CD14-positive monocyte (primary cell): ENCODE measurements around the gene KCTD14. TPM values are rescaled to one million over a fixed set of nuclear protein-coding genes. Genes with fewer than 3 reads are reported as not detected.
"Not testable (repeated sequence)": the region's sequence is repeated elsewhere in the genome, so short reads cannot be mapped to it uniquely, and the experiment has no call there.

Source experiments
- DNase-seq, 3 donors: peaks; one replicate each; pipeline ENCODE4 v3.0.0-alpha.2; 2011 to 2022
- H2AFZ ChIP-seq: 2 replicates; pipeline ENCODE4 v1.6.0; 2012; ENCODE audit warnings: mild to moderate bottlenecking, low read depth, low read length, inconsistent platforms; ENCODE audit not compliant: insufficient read depth, poor library complexity, severe bottlenecking
- H3K27ac ChIP-seq, 2 donors: 1 replicate in 1 of 2; 2 replicates in 1 of 2; pipeline ENCODE4 v1.5.1; 2012 to 2013; ENCODE audit warnings: low read length in 2 of 2, control low read depth in 1 of 2, inconsistent platforms in 1 of 2, low read depth in 1 of 2, mild to moderate bottlenecking in 1 of 2
- H3K27me3 ChIP-seq, 2 donors: one replicate each; pipeline versions ENCODE4 v1.6.0 to v1.6.1; 2011 to 2013; ENCODE audit warnings: low read length in 2 of 2; ENCODE audit not compliant: control insufficient read depth in 2 of 2, insufficient read depth in 2 of 2
- H3K36me3 ChIP-seq, 2 donors: replicated peaks in 1 of 2; 1 replicate in 1 of 2; 2 replicates in 1 of 2; pipeline versions ENCODE4 v1.5.1 to v1.6.1; 2012 to 2013; ENCODE audit warnings: low read length in 2 of 2, control low read depth in 1 of 2, inconsistent platforms in 1 of 2, mild to moderate bottlenecking in 1 of 2; ENCODE audit not compliant: insufficient read depth in 2 of 2, control insufficient read depth in 1 of 2
- H3K4me1 ChIP-seq, 2 donors: 1 replicate in 1 of 2; 2 replicates in 1 of 2; pipeline versions ENCODE4 v1.5.1 to v1.6.1; 2012 to 2013; ENCODE audit warnings: low read length in 2 of 2, control low read depth in 1 of 2, inconsistent platforms in 1 of 2, mild to moderate bottlenecking in 1 of 2, moderate library complexity in 1 of 2; ENCODE audit not compliant: insufficient read depth in 2 of 2, control insufficient read depth in 1 of 2
- H3K4me2 ChIP-seq: replicated peaks from 2 replicates; pipeline ENCODE3; 2012; ENCODE audit warnings: low read length, moderate library complexity, mild to moderate bottlenecking; ENCODE audit not compliant: poor library complexity, severe bottlenecking; ENCODE audit errors: extremely low read depth
- H3K4me3 ChIP-seq, 3 experiments: fragments of 200-600 bp in 1 of 3; sonication (generic) in 1 of 3; replicated peaks in 1 of 3; 1 replicate in 2 of 3; 2 replicates in 1 of 3; pipeline ENCODE4 v1.5.1; 2011 to 2013; ENCODE audit warnings: low read length in 3 of 3, mild to moderate bottlenecking in 3 of 3, control low read depth in 2 of 3, low read depth in 2 of 3, inconsistent platforms in 1 of 3, moderate library complexity in 1 of 3
- H3K79me2 ChIP-seq: 2 replicates; pipeline ENCODE4 v1.6.0; 2012; ENCODE audit warnings: mild to moderate bottlenecking, control low read depth, inconsistent platforms, low read length, moderate library complexity; ENCODE audit not compliant: insufficient read depth
- H3K9ac ChIP-seq: 2 replicates; pipeline ENCODE4 v1.6.0; 2017; ENCODE audit warnings: low read length, mild to moderate bottlenecking; ENCODE audit not compliant: insufficient read depth, poor library complexity, severe bottlenecking
- H3K9me3 ChIP-seq, 2 donors: replicated peaks in 1 of 2; 1 replicate in 1 of 2; 2 replicates in 1 of 2; pipeline versions ENCODE4 v1.5.1 to v1.6.1; 2012 to 2013; ENCODE audit warnings: low read length in 2 of 2, control low read depth in 1 of 2; ENCODE audit not compliant: control insufficient read depth in 1 of 2, insufficient read depth in 1 of 2
- H4K20me1 ChIP-seq: 2 replicates; pipeline ENCODE4 v1.6.0; 2012; ENCODE audit warnings: mild to moderate bottlenecking, low read length, control low read depth, moderate library complexity; ENCODE audit not compliant: insufficient read depth
- H3K27ac Mint-ChIP-seq, 7 donors: one replicate each; pipeline ENCODE4 v1.8.0; 2020; ENCODE audit warnings: mild to moderate bottlenecking in 7 of 7, mixed read lengths in 7 of 7, moderate library complexity in 6 of 7, inconsistent platforms in 2 of 7
- H3K27me3 Mint-ChIP-seq, 3 donors: one replicate each; pipeline ENCODE4 v1.8.0; 2021 to 2022; ENCODE audit warnings: low read depth in 3 of 3, mild to moderate bottlenecking in 3 of 3, mixed read lengths in 3 of 3, moderate library complexity in 3 of 3, inconsistent platforms in 1 of 3
- H3K36me3 Mint-ChIP-seq, 2 donors: one replicate each; pipeline ENCODE4 v1.8.0; 2020; ENCODE audit warnings: mixed read lengths in 2 of 2, inconsistent platforms in 1 of 2, mild to moderate bottlenecking in 1 of 2
- H3K4me1 Mint-ChIP-seq: one replicate; pipeline ENCODE4 v1.8.0; 2020; ENCODE audit warnings: mild to moderate bottlenecking, mixed read lengths
- H3K4me3 Mint-ChIP-seq, 2 donors: one replicate each; pipeline ENCODE4 v1.8.0; 2020; ENCODE audit warnings: mild to moderate bottlenecking in 2 of 2, mixed read lengths in 2 of 2, moderate library complexity in 1 of 2
- H3K9me3 Mint-ChIP-seq, 7 donors: one replicate each; pipeline ENCODE4 v1.8.0; 2020 to 2022; ENCODE audit warnings: mixed read lengths in 7 of 7, mild to moderate bottlenecking in 6 of 7, moderate library complexity in 6 of 7, inconsistent platforms in 2 of 7
- WGBS: methylation state at CpG from one replicate; pipeline ENCODE4 v1.1.5; 2013; ENCODE audit warnings: missing lambda C conversion rate; ENCODE audit not compliant: insufficient coverage; 5-methylcytosine and 5-hydroxymethylcytosine counted together
- intact Hi-C, 2 donors: fragments of 100-400 bp; cut with micrococcal nuclease; formaldehyde crosslinking; loops; one replicate each; pipeline versions ENCODE4 v1.15.0 to v1.15.1; 2023
- polyA plus RNA-seq, 3 donors: library from polyadenylated mRNA; depleted of rRNA in 1 of 3; unstranded in 2 of 3; stranded (reverse) in 1 of 3; fragments of 300-500 nt in 2 of 3; fragments of >200 nt in 1 of 3; fragmentation: Illumina TruSeq in 2 of 3; gene quantifications; 1 replicate in 2 of 3; 2 replicates in 1 of 3; pipeline ENCODE4 v1.2.3, GENCODE V29; 2012 to 2021
- TF ChIP-seq, protein P1 (sequence below): fragments of 200-600 bp; IDR thresholded peaks from one replicate; pipeline ENCODE4 v1.8.0; 2022; ENCODE audit warnings: antibody characterized with exemption, mild to moderate bottlenecking

The KCTD14 gene
- polyA plus RNA-seq, 3 donors, result 0.14 to 0.33 (median 0.23) TPM

DNA sequence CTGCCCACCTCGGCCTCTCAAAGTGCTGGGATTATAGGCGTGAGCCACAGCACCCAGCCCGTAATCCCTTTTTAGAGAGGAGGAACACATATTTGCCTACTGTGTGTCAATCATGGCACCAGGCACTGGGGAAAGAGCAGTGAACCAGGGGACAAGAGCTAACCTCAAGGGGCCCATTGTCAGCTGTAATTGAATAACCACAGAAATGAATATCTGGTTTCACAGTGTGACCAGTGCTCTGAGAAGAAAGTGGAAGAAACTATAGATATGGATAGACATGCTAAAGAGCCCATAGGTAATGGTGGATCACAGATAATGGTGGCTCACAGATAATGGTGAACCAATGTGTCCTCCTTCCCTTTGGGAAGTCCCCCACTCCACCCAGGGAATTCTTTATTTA, 8.6 kb upstream of the KCTD14 start:
- no peaks in the 10 kb centered on the region for H3K4me1 ChIP-seq
- Mint-ChIP-seq H3K9me3 (peaks cover 0 to 3% (median 0%) of the 10 kb centered on the region in 7 donors), H3K27me3 (peaks cover 0 to 5% (median 5%) of the 10 kb centered on the region in 3 donors), H3K4me3 (no peak overlapping the region), H3K27ac (no peak overlapping the region), H3K36me3 (no peaks in the 10 kb centered on the region), H3K4me1 (no peaks in the 10 kb centered on the region)
- H3K27me3 ChIP-seq, result no peaks in the 10 kb centered on the region
- H4K20me1 ChIP-seq, result no peaks in the 10 kb centered on the region
- H3K9me3 ChIP-seq, result no peaks in the 10 kb centered on the region
- H3K4me2 ChIP-seq, result no peak overlapping the region
- TF ChIP-seq, protein P1, sequence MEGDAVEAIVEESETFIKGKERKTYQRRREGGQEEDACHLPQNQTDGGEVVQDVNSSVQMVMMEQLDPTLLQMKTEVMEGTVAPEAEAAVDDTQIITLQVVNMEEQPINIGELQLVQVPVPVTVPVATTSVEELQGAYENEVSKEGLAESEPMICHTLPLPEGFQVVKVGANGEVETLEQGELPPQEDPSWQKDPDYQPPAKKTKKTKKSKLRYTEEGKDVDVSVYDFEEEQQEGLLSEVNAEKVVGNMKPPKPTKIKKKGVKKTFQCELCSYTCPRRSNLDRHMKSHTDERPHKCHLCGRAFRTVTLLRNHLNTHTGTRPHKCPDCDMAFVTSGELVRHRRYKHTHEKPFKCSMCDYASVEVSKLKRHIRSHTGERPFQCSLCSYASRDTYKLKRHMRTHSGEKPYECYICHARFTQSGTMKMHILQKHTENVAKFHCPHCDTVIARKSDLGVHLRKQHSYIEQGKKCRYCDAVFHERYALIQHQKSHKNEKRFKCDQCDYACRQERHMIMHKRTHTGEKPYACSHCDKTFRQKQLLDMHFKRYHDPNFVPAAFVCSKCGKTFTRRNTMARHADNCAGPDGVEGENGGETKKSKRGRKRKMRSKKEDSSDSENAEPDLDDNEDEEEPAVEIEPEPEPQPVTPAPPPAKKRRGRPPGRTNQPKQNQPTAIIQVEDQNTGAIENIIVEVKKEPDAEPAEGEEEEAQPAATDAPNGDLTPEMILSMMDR, result no peak
- no peak overlapping the region for H3K9ac ChIP-seq
- intact Hi-C loops, result no loop called here
- no peak for DNase-seq
- WGBS, result 100% methylated on average over 3 of the region's 3 CpGs
- H3K36me3 ChIP-seq, result no peaks in the 10 kb centered on the region
- no peaks in the 10 kb centered on the region for H3K79me2 ChIP-seq
- no peak overlapping the region for H3K4me3 ChIP-seq
- no peak overlapping the region for H2AFZ ChIP-seq
- no peak overlapping the region for H3K27ac ChIP-seq

DNA sequence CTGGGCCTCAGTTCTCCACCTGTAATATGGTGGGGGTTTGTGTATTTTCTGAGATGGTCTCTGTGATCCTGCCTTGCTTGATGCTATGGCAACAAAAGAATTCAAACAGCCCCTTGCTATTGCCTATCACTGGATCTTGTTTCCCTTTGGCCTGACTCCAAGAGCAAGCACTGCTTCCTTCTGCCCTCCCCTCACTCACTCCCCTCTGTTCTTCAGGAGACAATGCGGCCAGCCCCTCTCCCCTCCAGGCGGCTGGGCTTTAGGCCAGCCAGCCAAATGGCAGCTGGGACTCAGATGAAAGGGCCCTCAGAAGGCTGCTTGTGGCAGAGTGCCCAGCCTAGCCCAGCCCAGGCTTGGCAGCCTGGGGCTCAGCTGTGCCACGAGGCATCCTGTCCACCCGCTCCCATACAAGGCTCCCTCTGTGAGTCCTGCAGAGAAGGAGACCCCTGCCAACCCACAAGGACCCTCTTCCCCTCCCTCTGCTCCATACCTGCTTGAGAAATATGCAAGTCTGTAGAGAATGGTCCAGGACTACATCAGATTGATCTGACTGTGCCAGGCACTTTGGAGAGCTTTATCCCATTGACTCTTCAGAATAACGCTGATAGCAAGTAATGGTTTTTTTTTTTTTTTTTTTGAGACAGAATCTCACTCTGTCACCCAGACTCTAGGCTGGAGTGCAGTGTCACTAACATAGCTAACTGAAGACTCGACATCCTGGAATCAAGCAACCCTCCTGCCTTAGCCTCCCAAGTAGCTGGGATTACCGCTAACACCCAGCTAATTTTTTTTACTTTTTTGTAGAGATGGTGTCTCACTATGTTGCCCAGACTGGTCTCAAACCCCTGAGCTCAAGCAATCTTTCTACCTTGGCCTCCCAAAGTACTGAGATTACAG, 7.6 kb upstream of the KCTD14 start:
- no peak overlapping the region for H3K27ac Mint-ChIP-seq
- DNase-seq, result no peak
- Histone ChIP-seq H3K4me2 (no peak overlapping the region), H4K20me1 (no peaks in the 10 kb centered on the region), H3K79me2 (no peaks in the 10 kb centered on the region), H3K27me3 (no peaks in the 10 kb centered on the region), H3K9me3 (no peaks in the 10 kb centered on the region), H3K4me1 (no peaks in the 10 kb centered on the region), H3K27ac (no peak overlapping the region), H3K4me3 (no peak overlapping the region), H2AFZ (no peak overlapping the region), H3K36me3 (no peaks in the 10 kb centered on the region), H3K9ac (no peak overlapping the region)
- H3K27me3 Mint-ChIP-seq, result peaks cover 0 to 5% (median 5%) of the 10 kb centered on the region in 3 donors
- H3K36me3 Mint-ChIP-seq, result no peaks in the 10 kb centered on the region
- intact Hi-C loops, result no loop called here
- no peaks in the 10 kb centered on the region for H3K4me1 Mint-ChIP-seq
- TF ChIP-seq, protein P1, result no peak
- H3K9me3 Mint-ChIP-seq, result peaks cover 0 to 5% (median 0%) of the 10 kb centered on the region in 7 donors
- H3K4me3 Mint-ChIP-seq, result no peak overlapping the region
- whole genome bisulfite sequencing, result 9% methylated on average over 2 of the region's 7 CpGs

DNA sequence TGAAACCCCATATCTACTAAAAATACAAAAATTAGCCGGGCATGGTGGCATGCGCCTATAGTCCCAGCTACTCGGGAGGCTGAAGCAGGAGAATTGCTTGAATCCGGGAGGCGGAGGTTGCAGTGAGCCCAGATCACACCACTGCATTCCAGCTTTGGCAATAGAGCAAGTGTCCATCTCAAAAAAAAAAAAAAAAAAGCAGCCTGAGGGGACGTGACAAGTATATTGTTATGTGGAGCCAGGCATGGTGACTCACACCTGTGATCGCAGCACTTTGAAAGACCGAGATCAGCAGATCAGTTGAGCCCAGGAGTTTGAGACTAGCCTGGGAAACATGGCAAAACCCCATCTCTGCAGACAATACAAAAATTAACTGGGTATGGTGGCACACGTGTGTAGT, 5.3 kb upstream of the KCTD14 start:
- H3K79me2 ChIP-seq, H3K4me3 Mint-ChIP-seq, DNase-seq, H3K9me3 Mint-ChIP-seq, H3K27me3 Mint-ChIP-seq, H3K9me3 ChIP-seq, H3K4me3 ChIP-seq, H3K27ac ChIP-seq, H3K4me1 ChIP-seq, H3K36me3 ChIP-seq, H3K4me2 ChIP-seq, intact Hi-C loops, H3K36me3 Mint-ChIP-seq, H2AFZ ChIP-seq, H3K4me1 Mint-ChIP-seq, H3K9ac ChIP-seq, H3K27me3 ChIP-seq, H4K20me1 ChIP-seq: not testable (repeated sequence)
- WGBS, result 100% methylated on average over 4 of the region's 9 CpGs
- H3K27ac Mint-ChIP-seq, result peak overlapping the region in 1 of 7 donors; percentile 68
